Activated CD4-positive, alpha-beta T cell treated with anti-CD3 and anti-CD28 coated beads, Interleukin-2, amount 50 U/mL, for 48 hours (primary cell): ENCODE measurements around the gene PAXIP1.
"Not testable (repeated sequence)": the region's sequence is repeated elsewhere in the genome, so short reads cannot be mapped to it uniquely, and the experiment has no call there.

Experiments used
- DNase-seq, 2 experiments: peaks; one replicate each; pipeline ENCODE4 v3.0.0-alpha.2; 2020

Gene PAXIP1, protein sequence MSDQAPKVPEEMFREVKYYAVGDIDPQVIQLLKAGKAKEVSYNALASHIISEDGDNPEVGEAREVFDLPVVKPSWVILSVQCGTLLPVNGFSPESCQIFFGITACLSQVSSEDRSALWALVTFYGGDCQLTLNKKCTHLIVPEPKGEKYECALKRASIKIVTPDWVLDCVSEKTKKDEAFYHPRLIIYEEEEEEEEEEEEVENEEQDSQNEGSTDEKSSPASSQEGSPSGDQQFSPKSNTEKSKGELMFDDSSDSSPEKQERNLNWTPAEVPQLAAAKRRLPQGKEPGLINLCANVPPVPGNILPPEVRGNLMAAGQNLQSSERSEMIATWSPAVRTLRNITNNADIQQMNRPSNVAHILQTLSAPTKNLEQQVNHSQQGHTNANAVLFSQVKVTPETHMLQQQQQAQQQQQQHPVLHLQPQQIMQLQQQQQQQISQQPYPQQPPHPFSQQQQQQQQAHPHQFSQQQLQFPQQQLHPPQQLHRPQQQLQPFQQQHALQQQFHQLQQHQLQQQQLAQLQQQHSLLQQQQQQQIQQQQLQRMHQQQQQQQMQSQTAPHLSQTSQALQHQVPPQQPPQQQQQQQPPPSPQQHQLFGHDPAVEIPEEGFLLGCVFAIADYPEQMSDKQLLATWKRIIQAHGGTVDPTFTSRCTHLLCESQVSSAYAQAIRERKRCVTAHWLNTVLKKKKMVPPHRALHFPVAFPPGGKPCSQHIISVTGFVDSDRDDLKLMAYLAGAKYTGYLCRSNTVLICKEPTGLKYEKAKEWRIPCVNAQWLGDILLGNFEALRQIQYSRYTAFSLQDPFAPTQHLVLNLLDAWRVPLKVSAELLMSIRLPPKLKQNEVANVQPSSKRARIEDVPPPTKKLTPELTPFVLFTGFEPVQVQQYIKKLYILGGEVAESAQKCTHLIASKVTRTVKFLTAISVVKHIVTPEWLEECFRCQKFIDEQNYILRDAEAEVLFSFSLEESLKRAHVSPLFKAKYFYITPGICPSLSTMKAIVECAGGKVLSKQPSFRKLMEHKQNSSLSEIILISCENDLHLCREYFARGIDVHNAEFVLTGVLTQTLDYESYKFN

DNA sequence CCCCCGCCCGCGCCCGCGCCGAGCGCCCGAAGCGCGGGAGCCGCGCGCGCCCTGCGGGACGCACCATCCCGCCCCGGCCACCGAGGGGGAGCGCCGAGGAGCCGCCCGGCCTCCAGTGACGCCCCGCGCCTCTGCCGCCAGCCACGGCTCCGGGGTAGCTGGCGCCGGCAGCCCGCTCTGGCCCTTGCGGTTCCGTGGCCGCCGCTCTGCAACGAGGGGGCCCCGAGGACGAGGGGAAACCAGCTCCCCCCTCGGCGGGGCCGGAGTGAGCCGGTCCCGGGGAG lies at the start of gene PAXIP1:
Gene PAXIP1 (minus strand): TSS at position 33 of the 284 bp plus-strand sequence. CDS start 195 bp downstream, outside the sequence.
- no peak for DNase-seq

DNA sequence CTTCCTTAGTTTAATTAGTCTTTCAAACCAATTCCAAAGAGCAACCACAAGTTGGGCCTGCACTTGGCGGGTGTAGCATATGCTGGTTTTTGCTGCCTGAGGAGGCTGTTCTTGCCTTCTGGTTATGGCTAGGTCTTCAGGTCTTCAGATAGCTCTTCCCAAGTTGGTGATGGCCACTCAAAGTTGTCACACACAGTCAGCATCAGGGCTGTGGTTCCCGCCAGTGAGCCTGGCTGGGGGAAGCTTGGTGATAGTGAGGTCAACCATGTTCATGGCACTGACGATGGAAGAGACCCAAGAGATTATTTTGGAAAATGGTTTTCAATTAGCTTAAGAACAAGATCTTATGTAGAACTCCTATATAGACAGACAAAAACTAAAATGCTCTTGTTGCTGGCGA lies 48.4 kb upstream of the PAXIP1 start:
- DNase-seq = no peak

DNA sequence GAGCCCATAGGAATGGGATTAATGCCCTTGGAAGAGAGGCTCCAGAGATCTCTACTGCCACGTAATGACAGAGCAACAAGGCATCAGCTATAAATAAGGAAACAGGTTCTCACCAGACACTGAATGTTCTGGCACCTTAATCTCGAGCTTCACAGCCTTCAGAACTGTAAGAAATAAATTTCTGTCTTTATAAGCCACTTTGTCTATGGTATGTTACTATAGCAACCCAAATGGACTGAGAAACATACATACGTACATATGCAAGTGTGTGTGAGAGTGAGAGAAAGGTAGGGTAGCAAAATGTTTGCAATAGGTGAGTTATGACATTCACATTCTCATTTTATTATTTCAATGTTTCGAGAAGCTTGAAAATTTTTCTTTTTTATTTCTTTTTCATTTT lies 45.1 kb upstream of the PAXIP1 start:
- no peak for DNase-seq

DNA sequence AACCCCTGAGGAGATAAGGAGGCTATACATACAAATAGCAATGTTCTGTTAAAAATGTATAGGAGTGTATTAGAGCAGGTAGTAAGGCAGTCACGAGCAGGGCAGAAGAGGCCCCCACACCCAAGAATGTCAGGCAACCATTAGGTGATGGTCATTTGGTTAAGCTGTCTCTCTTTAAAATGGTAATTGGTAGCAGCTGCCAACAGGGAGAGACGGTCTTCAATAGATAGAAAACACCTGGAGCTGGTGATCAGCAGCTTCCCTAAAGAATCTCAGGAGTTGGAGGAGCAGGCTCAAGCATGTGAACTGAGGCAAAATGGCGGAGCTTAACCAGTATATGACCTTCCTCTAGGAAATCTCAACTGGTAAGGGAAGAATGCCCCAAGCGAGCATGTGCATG lies 40.8 kb upstream of the PAXIP1 start:
- DNase-seq = no peak

DNA sequence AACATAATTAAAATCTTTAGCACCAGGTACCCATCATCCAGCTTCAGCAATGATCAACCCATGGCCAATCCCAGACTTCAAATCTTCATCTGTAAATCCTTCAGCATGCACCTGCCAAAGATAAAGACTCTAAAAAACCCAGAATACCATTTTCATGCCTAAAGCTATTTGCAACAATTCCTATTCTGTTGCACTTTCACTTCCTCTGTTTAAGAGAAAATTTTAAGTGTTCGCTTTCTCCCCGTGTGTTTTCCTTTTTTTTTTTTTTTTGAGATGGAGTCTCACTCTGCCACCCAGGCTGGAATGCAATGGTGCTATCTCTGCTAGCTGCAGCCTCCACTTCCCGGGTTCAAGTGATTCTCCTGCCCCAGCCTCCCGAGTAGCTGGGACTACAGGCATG lies 35.4 kb upstream of the PAXIP1 start:
- no peak for DNase-seq

DNA sequence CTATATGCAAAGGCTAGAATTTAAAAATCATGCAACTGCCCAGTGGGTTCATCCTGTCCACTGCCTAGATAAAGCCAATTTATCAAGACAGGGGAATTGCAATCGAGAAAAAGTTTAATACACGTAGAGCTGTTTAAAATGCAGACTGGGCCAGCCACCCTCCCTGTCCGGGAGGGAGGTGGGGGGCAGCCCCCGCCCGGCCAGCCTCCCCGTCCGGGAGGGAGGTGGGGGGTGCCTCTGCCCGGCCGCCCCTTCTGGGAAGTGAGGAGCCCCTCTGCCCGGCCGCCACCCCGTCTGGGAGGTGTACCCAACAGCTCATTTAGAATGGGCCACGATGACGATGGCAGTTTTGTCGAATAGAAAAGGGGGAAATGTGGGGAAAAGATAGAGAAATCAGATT lies 31.6 kb upstream of the PAXIP1 start:
- DNase-seq = not testable (repeated sequence)

DNA sequence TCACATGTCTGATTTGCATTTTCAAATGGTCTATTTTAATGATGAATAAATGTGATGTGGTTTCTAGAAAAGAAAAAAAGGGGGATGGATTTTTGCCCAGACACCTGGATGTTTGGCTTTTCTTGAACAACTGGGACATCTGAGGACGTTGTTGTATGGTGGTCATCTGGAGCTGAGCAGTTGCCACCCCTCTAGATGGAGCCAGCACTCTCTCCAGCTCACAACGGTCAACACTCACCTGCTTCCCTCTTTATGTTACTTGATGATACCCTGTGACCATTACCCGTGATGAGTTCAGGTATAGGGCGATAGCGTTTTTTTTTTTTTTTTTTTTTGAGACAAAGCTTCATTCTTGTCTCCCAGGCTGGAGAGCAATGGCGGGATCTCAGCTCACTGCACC lies 30.1 kb upstream of the PAXIP1 start:
- no peak for DNase-seq

DNA sequence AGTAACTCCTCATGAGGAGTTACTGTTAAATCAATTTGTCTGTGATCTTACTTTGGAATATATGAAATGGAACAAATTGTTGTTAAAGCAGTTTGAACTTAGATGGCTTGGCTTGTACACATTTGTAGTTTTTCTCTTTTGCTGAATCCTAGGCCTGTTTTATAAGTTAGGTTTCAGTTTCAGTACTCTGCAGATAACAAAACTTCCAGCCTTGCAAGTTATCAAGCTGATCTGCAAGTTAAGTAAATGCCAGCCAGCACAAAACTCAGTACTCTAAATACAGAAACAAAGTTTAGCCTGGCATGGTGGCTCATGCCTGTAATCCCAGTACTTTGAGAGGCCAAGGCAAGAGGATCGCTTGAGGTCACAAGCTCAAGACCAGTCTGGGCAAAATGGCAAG lies 25.0 kb upstream of the PAXIP1 start:
- DNase-seq = no peak

DNA sequence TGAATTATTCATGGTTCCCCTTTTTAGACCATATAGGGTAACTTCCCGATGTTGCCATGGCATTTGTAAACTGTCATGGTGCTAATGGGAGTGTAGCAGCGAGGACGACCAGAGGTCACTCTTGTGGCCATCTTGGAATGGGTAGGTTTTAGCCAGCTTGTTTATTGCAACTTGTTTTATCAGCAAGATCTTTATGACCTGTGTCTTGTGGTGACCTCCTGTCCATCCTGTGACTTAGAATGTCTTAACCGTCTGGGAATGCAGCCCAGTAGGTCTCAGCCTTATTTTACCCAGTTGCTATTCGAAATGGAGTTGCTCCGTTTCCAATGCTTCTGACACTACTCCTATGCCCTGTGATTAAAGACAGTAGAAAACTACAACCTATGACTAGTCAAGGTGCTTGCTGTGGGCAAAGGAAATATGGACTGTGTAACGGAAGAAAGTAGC lies 18.8 kb upstream of the PAXIP1 start:
- DNase-seq = no peak

DNA sequence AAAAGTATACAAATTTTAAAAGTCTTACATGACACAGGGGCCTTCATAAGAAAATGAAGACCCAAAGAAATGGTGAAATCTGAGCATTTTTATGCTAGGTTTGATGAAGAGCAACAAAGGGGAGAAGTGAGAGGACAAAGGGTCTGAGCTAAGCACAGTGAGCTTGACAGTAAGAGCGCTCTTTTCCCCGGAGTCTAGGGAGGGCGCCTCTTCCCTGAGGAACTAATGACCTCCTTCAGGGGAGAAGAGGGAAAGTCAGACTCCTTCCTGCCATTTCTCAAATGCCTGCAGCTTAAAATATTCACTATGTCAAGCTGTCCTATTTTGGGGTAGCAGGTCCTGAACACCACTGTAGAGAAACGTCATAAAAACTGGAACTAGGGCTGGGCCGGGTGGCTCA lies 18.1 kb upstream of the PAXIP1 start:
- DNase-seq = no peak

DNA sequence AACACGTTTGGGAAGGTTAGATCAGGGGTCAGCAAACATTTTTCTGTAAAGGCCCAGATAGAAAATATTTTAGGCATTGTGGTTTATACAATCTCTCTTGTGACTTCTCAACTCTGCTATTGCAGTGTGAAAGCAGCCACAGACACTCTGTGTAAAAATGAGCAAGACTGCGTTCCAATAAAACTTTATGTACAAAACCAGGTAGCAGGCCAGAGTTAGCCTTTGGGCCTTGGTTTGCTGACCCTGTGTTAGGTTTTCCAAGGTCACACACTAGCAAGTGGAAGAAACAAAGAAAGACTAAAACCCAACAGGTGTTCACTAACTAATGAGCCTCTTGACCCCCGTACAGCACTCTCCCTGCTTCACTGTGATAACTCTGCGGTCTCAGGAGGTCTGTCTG lies 14.9 kb upstream of the PAXIP1 start:
- DNase-seq = no peak

DNA sequence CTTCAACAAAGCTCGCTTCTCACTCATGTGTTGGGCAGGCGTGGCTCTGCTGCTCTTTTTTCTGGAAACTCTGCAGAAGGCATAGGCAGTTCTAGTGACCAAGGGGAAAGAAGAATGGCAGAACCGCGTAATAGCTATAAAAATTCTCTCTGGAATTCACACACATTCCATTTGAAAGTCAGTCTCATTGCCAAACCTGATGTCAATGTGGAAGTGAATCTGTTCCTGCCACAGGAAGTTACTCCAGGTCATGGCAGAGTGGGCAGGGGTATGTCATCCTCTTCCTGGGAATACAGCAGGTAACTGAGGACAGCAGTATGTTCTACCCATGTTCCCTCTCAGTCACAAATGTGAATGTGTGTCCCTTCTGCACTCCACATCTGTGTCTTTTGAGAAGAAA lies 8.2 kb upstream of the PAXIP1 start:
- no peak for DNase-seq

DNA sequence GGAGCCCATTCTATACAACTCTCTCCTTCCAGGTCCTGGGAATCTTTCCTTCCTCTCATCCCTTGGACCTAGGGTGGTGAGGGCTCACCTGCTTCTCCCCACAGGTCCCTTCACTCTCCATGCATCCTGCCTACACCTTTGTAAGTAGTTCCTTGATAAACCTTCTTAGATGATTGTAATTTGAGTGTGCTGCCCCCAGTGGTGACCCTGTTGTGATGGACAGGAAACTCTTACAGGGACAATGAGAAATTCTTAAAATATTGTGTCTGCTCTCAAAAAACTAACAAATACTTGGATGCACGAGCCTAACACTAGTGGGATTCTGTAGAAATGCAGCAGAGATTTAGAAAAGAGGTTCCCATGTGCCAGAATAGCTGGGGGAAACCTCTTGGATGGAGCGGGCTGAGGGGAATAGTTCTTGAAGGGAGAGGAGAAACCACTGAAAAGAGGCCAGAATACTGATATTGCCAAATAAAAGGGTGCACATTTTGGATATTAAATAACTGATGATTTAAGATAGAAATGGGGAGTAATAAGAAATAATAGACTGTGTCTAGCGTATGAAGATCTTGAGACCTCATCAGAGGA lies 6.7 kb upstream of the PAXIP1 start:
- peak; percentile 19 to 39 for DNase-seq

DNA sequence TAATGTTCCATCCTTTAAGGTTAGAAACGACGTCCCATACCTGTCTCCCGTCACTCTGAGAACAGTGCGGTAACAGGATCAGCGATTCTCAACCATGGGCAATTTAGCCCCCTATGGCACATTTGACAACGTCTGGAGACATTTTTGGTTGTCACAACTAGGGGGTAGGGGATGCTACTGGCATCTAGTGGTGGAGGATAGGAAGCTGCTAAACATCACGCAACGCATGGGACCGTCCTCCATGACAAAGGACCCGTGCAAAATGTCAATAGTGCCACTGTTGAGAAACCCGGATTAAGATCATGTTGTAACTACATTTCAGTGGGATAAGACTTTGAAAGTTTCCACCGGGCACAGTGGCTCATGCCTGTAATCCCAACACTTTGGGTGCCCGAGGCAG lies 5.0 kb upstream of the PAXIP1 start:
- peak; percentile 14 for DNase-seq

DNA sequence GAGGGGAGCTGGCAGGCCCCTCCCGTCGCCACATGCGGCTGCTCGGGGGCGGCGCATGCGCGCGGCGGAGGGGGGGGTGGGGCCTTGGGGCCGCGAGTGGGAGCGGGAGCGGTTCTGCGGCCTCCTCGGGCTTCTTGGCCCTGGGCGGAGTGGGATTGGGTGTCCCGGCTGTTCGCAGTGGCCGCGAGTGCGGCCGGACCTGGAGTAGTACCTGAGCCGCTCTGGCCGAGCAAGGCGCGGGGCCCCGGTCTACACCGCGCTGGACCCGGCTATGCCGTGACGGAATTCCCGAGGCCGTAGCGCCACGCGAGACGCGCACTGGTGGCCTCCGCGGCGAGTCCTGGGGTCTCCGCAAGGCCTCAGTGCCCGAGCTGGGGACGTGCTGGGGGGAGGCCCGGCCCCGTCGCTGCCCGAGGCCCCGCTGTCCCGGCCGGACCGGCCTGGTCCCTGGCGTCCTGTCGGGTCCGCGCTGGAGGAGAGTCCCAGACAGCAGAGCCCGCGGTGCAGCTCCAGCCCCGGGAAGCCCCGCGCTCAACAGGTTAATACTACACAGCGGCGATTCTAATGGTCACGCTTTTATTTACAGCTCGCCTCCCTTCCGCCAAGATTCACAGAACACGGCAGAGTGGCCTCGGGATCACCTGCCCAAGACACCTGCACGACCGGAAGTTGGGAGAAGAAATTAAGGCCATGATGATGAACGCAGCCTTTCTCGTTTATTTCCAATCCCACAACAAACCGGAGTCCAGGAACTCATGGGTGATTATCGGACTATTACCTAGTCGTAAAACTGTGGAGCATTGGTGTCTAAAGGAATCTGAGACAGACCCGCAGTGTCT lies 671 bp upstream of the PAXIP1 start:
- peak; percentile 81 to 82 for DNase-seq

DNA sequence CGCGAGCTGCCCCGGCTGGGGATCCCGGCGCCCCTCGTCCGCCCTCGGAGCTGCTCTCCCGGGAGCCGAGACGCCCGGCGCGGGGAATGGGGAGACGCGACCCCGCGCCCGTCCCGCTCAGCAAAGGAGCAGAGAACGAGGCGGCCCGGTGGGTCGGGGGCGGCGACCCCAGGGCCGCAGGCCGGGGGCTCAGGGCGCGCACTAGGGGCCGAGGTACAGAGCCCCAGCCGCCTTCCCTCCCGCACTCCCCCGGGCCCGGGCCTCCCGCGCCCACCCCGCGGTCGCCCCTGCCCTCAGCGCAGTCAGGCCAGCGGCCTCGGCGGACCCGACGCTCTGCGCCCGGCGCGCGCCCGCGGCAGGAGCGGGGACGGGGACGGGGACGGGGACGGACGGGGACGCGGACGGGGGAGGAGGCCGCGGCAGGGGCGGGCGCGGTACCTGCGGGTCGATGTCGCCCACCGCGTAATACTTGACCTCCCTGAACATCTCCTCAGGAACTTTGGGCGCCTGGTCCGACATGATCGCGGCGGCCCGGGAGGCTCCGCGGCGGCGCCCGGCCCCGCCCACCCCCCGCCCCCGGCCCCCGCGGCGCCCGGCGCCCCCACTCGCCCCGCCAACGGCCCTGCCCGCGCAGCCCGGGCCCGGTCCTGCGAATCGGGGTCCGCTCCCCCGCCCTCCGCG lies 373 bp downstream of the PAXIP1 start:
- DNase-seq = peak; percentile 29 to 43

DNA sequence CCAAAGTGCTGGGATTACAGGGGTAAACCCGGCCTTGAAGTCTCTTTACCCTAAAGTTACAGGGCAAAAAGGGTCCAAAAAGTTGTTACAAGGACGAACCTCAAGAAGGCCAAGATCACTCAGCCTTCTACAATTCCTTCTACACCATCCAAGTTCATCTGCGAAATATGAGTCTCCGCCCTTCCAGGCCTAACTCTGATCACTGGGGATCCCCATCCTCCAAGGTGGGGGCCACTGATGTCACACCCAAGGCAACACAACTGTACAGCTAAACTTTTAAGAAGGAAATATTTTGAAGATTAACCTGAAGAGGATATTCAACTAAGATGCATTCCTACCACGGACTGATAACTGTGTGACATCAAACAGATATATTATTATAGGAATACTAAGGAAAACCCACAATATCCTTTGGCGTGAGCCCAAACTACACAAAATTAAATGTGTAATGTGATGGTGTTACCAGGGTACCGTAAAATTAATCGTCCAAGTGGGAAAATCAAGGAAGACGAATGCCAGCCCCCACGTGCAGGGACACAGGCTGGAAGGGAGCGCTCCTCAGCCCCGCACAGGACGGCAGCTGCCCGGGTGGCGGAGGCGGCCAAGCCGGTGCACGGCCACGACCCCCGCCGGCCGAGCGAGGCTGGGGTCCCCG lies 1.0 kb downstream of the PAXIP1 start:
- DNase-seq = peak in 1 of 2 experiments; percentile 24

DNA sequence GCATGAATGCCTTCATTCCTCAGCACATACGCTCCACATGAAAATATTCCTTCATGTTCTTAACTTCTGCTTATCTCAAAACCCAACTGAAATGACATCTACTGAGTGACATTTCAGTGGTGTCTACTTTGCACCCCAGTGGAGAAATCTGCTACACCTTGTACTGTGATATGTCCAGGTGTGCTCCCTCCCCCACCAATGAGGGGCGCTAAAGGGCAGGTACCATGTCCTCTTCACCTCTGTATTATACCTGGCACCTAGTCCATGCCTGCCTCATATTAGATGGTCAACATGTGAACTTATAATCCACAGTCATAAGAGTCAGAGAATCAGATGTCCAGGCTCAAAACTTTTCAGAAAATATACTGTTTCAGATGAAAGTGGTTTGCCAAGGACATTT lies 2.1 kb downstream of the PAXIP1 start:
- no peak for DNase-seq

DNA sequence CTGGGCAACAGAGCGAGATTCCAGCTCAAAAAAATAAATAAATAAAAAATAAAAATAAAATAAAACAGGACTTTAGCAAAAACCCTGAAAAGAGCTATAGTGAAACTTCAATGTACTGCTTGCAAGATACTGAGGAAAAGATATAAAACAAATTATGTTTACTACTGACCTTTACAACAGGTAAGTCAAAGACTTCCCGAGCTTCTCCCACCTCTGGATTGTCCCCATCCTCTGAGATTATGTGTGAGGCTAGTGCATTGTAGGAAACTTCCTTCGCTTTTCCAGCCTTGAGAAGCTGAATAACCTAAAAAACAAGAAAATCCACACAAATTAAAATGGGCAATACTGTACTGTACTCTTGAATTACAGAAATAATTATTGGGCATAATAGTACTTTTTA lies 4.4 kb downstream of the PAXIP1 start:
- no peak for DNase-seq

DNA sequence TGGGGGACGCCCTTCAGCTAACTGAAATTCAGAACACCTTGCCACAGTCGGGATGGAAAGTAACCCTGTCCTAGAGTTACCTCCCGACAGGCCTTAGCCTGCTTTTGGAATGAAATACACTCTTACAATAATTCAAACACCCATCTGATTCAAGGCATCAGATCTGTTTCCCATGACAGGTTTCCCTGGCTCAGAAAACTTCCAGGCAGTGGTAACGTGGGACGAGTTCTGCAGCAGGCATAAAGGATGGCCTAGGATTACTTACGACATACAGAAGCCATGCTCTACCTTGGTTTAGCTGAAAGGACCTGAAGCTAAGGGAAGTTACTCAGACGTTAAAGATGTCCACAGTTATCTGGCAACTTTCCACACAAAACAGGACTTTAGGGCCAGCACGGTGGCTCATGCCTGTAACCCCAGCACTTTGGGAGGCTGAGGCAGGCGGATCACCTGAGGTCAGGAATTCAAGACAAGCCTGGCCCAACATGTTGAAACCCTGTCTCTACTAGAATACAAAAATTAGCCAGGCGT lies 5.0 kb downstream of the PAXIP1 start:
- no peak for DNase-seq

DNA sequence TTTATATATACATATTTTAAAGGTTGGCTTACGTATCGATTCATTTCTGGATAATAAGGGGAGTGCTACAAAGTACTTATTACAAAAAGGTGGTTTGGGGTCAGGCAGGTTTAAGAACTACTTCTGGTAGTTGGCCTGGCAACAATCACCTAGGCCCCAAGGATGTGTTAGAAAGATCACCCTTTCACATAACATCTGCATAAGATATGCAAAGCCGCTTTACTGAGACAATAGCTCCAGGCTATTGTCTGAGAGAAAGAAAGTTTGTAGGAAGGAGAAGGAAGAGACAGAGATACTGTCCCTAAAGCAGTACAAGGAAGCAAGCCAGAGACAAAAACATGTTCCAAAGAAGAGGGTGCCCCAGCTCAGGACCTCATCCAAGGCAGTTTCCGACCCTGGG lies 6.2 kb downstream of the PAXIP1 start:
- DNase-seq = no peak
